ENCODE measurements around the gene BAAT. TPM values are rescaled to one million over a fixed set of nuclear protein-coding genes. Genes with fewer than 3 reads are reported as not detected.

Gene BAAT
- total and polyA plus RNA-seq, 4 donors: 0.03 to 0.37 (median 0.21) TPM

DNA sequence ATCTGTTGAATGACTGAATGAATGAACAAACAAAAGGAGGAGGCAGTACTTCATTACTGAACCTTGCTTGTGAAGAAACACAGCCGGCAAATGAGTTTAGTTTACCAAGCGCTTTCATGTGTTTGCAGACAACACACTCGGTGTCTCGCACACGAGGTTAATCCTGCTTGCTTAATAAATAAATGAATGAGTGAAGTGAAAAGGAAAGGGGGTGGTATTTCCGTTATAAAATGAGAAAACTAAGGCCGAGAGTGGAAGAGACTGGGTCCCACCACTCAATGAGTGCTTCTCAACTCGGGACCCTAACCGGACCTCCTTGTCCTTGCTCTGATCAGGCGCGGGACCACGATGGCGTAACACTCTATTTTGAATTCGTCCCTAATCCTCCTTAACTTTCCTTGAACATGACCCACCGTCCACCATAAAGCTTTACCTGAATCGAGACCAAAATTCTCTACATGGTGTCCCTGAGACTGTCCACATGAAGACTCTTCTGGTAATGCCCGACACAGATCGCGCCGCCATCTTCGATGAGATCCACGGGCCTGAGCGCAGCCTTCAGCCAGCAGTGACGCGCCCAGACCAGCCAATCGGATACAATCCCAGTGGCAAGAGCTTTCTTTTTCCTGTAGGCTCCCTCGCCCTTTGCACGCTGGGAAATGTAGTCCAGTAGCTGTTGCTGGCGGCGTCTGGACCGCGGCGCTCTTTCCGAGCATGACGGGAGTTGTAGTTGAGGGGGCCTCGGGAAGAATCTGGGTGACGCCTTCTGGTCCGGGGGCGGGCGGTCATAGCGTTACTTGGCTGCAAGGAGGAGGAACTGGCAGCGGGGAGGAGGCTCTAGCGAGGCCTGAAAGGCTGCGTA lies 13.5 kb upstream of the BAAT start, which contains the start of the genes MRPL50 and ZNF189:
TSS of gene MRPL50 (minus strand) at position 551 of the 862 bp plus-strand sequence. CDS start at position 525, 26 bp downstream.
TSS of gene ZNF189 (plus strand) at position 784 of the 862 bp plus-strand sequence. CDS start 306 bp downstream, outside the sequence.
- TF ChIP-seq, protein P1, sequence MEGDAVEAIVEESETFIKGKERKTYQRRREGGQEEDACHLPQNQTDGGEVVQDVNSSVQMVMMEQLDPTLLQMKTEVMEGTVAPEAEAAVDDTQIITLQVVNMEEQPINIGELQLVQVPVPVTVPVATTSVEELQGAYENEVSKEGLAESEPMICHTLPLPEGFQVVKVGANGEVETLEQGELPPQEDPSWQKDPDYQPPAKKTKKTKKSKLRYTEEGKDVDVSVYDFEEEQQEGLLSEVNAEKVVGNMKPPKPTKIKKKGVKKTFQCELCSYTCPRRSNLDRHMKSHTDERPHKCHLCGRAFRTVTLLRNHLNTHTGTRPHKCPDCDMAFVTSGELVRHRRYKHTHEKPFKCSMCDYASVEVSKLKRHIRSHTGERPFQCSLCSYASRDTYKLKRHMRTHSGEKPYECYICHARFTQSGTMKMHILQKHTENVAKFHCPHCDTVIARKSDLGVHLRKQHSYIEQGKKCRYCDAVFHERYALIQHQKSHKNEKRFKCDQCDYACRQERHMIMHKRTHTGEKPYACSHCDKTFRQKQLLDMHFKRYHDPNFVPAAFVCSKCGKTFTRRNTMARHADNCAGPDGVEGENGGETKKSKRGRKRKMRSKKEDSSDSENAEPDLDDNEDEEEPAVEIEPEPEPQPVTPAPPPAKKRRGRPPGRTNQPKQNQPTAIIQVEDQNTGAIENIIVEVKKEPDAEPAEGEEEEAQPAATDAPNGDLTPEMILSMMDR (IDR thresholded peaks at IDR 0.05; ENCODE audit: control extremely low read depth, extremely low read depth): no peak
- peak; percentile 100 for ATAC-seq (ENCODE audit: insufficient read depth, low FRiP score)
- H3K27ac ChIP-seq (ENCODE audit: low read depth in 1 of 2, low read length in 1 of 2): peak within 1 kb of the TSS; percentile 82 to 96
- DNase-seq: peak; percentile 99 to 100 (median 100)
- H3K4me3 ChIP-seq: peak within 1 kb of the TSS; percentile 87
- peaks cover 0 to 22% (median 12%) of the 10 kb centered on the region in 5 donors for H3K4me1 ChIP-seq (ENCODE audit: control insufficient read depth in 5 of 5, insufficient read depth in 5 of 5, low read length in 5 of 5)
- peak within 1 kb of the TSS; percentile 95 to 99 for H3K9ac ChIP-seq (ENCODE audit: insufficient read depth in 1 of 2, low read length in 2 of 2)
- 0% methylated on average over 44 of the region's 44 CpGs for WGBS, 2 donors
- H3K36me3 ChIP-seq (ENCODE audit: control insufficient read depth in 4 of 4, insufficient read depth in 4 of 4, low read length in 4 of 4): peaks cover 6 to 46% (median 27%) of the 10 kb centered on the region in 4 donors
- no peaks in the 10 kb centered on the region for H3K27me3 ChIP-seq (ENCODE audit: control insufficient read depth in 3 of 3, insufficient read depth in 3 of 3, low read length in 2 of 3)
- H3K9me3 ChIP-seq (ENCODE audit: control insufficient read depth in 4 of 4, insufficient read depth in 3 of 4, low read length in 3 of 4): peaks cover 2 to 6% (median 5%) of the 10 kb centered on the region in 4 donors

DNA sequence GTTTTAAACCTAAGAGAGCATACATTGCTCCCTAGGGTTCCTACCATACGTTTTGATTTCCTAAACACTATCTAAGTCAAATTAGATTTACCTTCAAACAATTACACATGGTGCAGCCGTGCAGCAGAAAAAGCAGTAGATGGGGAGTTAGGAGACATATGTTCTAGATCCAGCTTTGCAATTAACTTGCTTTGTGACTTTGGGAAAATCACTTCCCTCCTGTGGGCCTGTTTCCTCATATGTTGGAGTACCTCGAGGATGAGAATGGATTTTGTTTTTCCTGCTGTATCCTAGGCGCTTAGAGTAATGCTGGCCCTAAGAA lies 12.9 kb upstream of the BAAT start:
- Histone ChIP-seq H3K4me1 (ENCODE audit: control insufficient read depth in 5 of 5, insufficient read depth in 5 of 5, low read length in 5 of 5) (peaks cover 0 to 22% (median 12%) of the 10 kb centered on the region in 5 donors), H3K36me3 (ENCODE audit: control insufficient read depth in 4 of 4, insufficient read depth in 4 of 4, low read length in 4 of 4) (peaks cover 2 to 40% (median 22%) of the 10 kb centered on the region in 4 donors), H3K27me3 (ENCODE audit: control insufficient read depth in 3 of 3, insufficient read depth in 3 of 3, low read length in 2 of 3) (no peaks in the 10 kb centered on the region), H3K9ac (ENCODE audit: insufficient read depth in 1 of 2, low read length in 2 of 2) (peak overlapping the region; percentile 95 to 99), H3K27ac (ENCODE audit: low read depth in 1 of 2, low read length in 1 of 2) (peak overlapping the region; percentile 45 to 96), H3K4me3 (peak overlapping the region; percentile 76), H3K9me3 (ENCODE audit: control insufficient read depth in 4 of 4, insufficient read depth in 3 of 4, low read length in 3 of 4) (peaks cover 0 to 2% (median 0%) of the 10 kb centered on the region in 4 donors)
- DNase-seq (no peak), ATAC-seq (ENCODE audit: insufficient read depth, low FRiP score) (no peak)
- 12 to 15% methylated on average over 4 of the region's 4 CpGs for WGBS, 2 donors
- TF ChIP-seq, protein P1 (IDR thresholded peaks at IDR 0.05; ENCODE audit: control extremely low read depth, extremely low read depth): no peak

DNA sequence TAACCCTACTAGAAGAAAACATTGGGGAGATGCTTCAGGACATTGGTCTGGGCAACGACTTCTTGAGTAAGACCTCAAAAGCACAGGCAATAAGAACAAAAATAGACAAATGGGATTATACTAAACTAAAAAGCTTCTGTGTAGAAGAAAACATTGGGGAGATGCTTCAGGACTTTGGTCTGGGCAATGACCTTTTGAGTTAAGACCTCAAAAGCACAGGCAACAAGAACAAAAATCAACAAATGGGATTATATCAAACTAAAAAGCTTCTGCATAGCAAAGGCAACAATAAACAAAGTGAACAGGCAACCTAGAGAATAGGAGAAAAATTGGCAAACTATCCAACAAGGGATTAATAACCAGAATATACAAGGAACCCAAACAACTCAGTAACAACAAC lies 9.9 kb upstream of the BAAT start:
- 97 to 100% methylated on average over 1 of the region's 1 CpG for WGBS, 2 donors
- TF ChIP-seq, protein P1 (IDR thresholded peaks at IDR 0.05; ENCODE audit: control extremely low read depth, extremely low read depth): no peak
- ATAC-seq (ENCODE audit: insufficient read depth, low FRiP score): no peak
- H3K36me3 ChIP-seq (ENCODE audit: control insufficient read depth in 4 of 4, insufficient read depth in 4 of 4, low read length in 4 of 4): peaks cover 0 to 14% (median 8%) of the 10 kb centered on the region in 4 donors
- H3K9me3 ChIP-seq (ENCODE audit: control insufficient read depth in 4 of 4, insufficient read depth in 3 of 4, low read length in 3 of 4): peaks cover 0 to 2% (median 0%) of the 10 kb centered on the region in 4 donors
- H3K27ac ChIP-seq (ENCODE audit: low read depth in 1 of 2, low read length in 1 of 2): no peak overlapping the region
- no peaks in the 10 kb centered on the region for H3K27me3 ChIP-seq (ENCODE audit: control insufficient read depth in 3 of 3, insufficient read depth in 3 of 3, low read length in 2 of 3)
- no peak overlapping the region for H3K4me3 ChIP-seq
- peaks cover 0 to 10% (median 5%) of the 10 kb centered on the region in 5 donors for H3K4me1 ChIP-seq (ENCODE audit: control insufficient read depth in 5 of 5, insufficient read depth in 5 of 5, low read length in 5 of 5)
- no peak overlapping the region for H3K9ac ChIP-seq (ENCODE audit: insufficient read depth in 1 of 2, low read length in 2 of 2)
- no peak for DNase-seq

All from lung (tissue), 12 donors.